Cardiac fibroblast (primary cell): ENCODE data around the gene DNAH12.

Experiments
- DNase-seq, 2 donors: peaks; one replicate each; pipeline versions ENCODE4 v3.0.0 to v3.0.0-alpha.2; 2010; ENCODE audit warnings: low read depth in 2 of 2
- H3K4me3 ChIP-seq, 2 donors: replicated peaks in 1 of 2; 1 replicate in 1 of 2; 2 replicates in 1 of 2; pipeline ENCODE4 v1.5.1; 2011; ENCODE audit warnings: low read depth in 2 of 2, low read length in 2 of 2, mild to moderate bottlenecking in 2 of 2, moderate library complexity in 1 of 2
- TF ChIP-seq, protein P1 (sequence below): IDR thresholded peaks from one replicate; pipeline ENCODE4 v1.5.1; 2011; ENCODE audit warnings: low read depth, mild to moderate bottlenecking, low read length, inconsistent platforms

DNAH12 gene

DNA sequence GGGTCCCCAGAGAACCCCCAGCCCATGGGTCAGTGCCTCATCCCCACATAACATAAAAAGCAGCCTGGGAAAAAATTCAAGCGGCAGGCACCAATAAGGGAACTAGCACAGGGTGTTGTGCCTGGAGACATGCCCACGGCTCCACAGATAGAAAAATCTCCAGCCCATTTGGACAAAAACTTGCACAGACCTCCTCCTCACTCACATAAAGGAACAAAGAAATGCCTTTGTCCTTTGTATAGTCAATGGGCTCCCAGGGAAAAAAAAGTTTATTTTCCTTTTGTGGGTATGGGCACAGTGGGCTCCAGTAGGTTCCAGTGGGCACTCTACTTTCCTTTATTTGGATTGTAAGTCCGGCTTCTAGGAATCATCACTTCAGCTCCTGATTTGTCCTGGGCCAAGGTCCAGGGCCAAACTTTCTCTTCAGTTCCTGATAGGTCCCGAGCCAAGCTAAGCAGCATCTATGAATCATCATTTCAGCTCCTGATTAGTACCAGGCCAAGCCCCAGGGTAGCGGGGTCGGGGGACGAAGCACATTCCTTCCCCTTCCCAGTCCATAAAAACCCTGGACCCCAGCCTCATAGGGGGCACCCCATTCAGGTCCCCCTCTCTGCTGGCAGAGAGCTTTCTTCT lies 1.6 kb upstream of the DNAH12 start:
- TF ChIP-seq, protein P1, sequence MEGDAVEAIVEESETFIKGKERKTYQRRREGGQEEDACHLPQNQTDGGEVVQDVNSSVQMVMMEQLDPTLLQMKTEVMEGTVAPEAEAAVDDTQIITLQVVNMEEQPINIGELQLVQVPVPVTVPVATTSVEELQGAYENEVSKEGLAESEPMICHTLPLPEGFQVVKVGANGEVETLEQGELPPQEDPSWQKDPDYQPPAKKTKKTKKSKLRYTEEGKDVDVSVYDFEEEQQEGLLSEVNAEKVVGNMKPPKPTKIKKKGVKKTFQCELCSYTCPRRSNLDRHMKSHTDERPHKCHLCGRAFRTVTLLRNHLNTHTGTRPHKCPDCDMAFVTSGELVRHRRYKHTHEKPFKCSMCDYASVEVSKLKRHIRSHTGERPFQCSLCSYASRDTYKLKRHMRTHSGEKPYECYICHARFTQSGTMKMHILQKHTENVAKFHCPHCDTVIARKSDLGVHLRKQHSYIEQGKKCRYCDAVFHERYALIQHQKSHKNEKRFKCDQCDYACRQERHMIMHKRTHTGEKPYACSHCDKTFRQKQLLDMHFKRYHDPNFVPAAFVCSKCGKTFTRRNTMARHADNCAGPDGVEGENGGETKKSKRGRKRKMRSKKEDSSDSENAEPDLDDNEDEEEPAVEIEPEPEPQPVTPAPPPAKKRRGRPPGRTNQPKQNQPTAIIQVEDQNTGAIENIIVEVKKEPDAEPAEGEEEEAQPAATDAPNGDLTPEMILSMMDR: no peak
- DNase-seq: peak in 1 of 2 donors; percentile 46
- H3K4me3 ChIP-seq: no peak overlapping the region

DNA sequence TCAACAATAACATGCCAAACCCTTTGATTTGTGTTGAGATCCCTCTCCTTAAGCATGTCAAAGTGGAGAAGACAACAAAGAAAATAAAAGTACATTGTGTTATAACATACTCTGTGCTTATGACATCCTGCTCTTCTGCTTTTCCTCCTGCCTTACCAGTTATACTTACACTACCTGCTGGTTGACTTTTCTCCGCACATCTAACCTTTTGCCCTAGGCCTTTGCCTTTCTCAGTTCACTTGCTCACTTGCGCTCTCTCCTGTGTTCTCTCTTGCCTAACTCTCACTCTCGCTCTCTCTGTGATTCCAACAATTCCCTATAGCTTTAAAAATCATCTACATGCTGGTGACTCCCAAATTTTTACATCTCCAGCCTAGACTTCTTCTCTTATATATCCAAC lies 5.7 kb downstream of the DNAH12 start:
- TF ChIP-seq, protein P1: no peak
- H3K4me3 ChIP-seq: no peak overlapping the region
- no peak for DNase-seq

DNA sequence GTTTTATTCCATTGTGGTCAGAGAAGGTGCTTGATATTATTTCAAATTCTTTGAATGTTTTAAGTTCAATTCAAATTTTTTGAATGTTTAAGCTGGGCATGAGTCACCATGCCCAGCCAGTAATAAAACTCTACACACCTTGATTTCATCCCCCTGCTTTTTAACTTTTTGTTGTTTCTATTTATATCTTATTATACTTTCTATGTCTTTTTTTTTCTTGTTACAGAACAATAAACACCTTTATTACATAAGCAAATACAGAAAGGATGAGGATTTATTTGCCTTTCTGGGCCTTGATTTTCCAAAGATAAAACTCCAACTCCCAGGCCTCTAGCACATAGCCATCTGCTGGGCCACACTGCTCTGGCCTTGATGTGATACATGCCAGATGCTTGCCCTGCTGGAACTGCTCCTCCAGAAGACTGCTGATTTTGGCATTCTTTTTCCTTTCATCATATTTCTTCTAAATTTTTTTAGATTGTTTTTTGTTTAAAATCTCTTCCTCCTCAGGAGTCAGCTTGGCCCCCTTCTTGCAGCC lies 14.0 kb downstream of the DNAH12 start:
- DNase-seq: peak in 1 of 2 donors; percentile 9
- no peak overlapping the region for H3K4me3 ChIP-seq
- TF ChIP-seq, protein P1: no peak

DNA sequence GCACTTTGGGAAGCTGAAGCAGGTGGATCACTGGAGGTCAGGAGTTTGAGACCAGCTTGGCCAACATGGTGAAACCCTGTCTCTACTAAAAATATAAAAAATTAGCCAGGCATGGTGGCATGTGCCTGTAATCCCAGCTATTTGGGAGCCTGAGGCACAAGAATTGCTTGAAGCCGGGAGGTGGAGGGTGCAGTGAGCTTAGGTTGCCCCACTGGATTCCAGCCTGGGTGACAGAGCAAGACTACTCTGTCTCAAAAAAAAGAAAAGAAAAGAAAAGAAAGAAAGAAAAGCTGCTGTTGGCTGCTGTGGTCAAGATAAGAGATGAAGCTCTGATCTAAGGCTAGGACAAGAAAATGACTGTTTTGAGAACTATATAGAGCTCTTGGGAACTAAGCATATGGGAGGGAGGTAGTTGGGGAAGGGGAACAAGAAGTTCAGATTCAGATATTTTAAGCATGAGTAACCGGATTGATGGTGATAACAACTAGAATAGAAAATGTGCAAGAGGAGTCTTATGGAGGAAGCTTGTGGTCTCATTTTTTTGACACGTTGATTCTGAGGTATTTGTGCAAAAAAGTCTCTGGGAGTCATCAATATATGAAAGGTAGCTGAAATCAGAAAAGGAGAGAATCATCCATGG lies 25.7 kb downstream of the DNAH12 start:
- H3K4me3 ChIP-seq: no peak overlapping the region
- DNase-seq: peak; percentile 45 to 58
- TF ChIP-seq, protein P1: no peak

DNA sequence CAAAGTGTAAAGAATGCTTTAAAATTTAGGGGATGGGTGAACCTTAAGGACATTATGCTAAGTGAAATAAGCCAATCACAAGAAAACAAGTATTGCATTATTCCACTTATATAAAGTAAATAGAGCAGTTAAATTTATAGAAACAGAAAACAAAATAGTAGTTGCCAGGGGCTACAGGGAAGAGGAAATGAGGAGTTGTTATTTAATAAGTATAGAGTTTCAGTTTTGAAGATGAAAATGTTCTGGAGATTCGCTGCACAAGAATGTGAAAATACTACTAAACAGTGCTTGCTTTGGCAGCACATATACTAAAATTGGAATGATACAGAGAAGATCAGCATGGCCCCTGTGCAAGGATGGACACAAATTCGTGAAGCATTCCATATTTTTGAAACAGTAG lies 32.0 kb downstream of the DNAH12 start:
- H3K4me3 ChIP-seq: no peak overlapping the region
- DNase-seq: peak; percentile 17 to 21

DNA sequence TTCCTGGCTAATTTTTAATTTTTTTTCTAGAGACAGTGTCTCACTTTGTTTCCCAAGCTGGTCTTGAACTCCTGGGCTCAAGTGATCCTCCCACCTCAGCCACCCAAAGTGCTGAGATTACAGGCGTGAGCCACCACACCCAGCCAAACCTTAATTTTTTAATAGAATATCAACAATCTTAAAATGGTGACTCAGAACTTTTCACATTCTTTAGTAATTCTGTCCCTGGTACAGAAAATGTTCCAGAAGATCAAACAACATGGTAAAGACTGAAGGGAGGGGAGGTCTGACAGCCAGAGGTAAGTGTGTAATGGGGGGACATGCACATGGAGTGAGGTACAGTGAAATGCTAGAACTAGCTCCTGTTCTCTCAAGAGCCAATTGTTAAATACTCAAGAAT lies 38.2 kb downstream of the DNAH12 start:
- no peak for DNase-seq
- TF ChIP-seq, protein P1: no peak

More for the DNA sequence above, 32.0 kb downstream of the DNAH12 start:
- TF ChIP-seq, protein P1: no peak

More for the DNA sequence above, 38.2 kb downstream of the DNAH12 start:
- no peak overlapping the region for H3K4me3 ChIP-seq
